ENCODE measurements around the gene INO80. TPM values are rescaled to one million over a fixed set of nuclear protein-coding genes. Genes with fewer than 3 reads are reported as not detected.

Gene INO80
- total and polyA plus RNA-seq, 2 donors (not counting 3 experiments of a cell fraction or from before 2014, with no cell fraction given) = 5.7 to 29.1 TPM

DNA sequence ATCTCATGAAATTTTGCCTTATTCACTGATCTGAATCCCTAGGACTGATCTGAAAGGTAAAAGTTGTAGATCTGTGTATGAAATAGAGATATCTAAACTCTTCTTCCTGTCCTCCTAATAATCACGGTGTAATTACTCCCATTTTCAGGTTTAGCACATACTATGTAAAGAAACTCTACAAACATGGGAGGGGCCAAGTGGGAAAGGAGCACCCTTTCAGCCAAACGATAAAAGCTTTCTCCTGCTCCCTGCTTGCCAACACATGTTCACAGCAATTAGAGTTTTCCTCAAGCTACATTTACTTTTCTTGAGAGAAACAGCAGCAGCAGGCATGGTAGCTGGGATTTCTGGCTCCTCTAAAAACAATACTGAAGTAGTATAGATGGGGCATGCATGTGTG lies 91.2 kb downstream of the INO80 start:
- DNase-seq (ENCODE audit: low read depth, low spot score) (no peak), FAIRE-seq (no peak)
- H2AFZ ChIP-seq (ENCODE audit: low read depth, low read length) = no peak overlapping the region
- peaks cover 0 to 18% of the 10 kb centered on the region in 2 experiments for H3K36me3 ChIP-seq (ENCODE audit: control insufficient read depth in 2 of 2, extremely low read depth in 1 of 2, insufficient read depth in 2 of 2, low read length in 2 of 2)
- no peak overlapping the region for H3K9ac ChIP-seq (replicated peaks; ENCODE audit: extremely low read depth, insufficient read depth, low read length)
- dilution Hi-C loops (cut with MboI; ENCODE audit: extremely low pct_ligation_motif_present, low sequenced_read_pairs) = no loop called here
- no peaks in the 10 kb centered on the region for H3K9me3 ChIP-seq (replicated peaks; ENCODE audit: control insufficient read depth, insufficient read depth, low read length)
- BruUV-seq (replicated peaks) = no TSS peak
- H3K27ac ChIP-seq (ENCODE audit: insufficient read depth, low read depth, low read length) = no peak overlapping the region
- H4K20me1 ChIP-seq (replicated peaks; ENCODE audit: control insufficient read depth, extremely low read depth, insufficient read depth, low read length) = no peaks in the 10 kb centered on the region
- TF ChIP-seq, protein P1, sequence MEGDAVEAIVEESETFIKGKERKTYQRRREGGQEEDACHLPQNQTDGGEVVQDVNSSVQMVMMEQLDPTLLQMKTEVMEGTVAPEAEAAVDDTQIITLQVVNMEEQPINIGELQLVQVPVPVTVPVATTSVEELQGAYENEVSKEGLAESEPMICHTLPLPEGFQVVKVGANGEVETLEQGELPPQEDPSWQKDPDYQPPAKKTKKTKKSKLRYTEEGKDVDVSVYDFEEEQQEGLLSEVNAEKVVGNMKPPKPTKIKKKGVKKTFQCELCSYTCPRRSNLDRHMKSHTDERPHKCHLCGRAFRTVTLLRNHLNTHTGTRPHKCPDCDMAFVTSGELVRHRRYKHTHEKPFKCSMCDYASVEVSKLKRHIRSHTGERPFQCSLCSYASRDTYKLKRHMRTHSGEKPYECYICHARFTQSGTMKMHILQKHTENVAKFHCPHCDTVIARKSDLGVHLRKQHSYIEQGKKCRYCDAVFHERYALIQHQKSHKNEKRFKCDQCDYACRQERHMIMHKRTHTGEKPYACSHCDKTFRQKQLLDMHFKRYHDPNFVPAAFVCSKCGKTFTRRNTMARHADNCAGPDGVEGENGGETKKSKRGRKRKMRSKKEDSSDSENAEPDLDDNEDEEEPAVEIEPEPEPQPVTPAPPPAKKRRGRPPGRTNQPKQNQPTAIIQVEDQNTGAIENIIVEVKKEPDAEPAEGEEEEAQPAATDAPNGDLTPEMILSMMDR (IDR thresholded peaks at IDR 0.05; ENCODE audit: extremely low read depth in 1 of 2, insufficient read depth in 1 of 2, low read depth in 1 of 2, low read length in 2 of 2) = no peak
- TF ChIP-seq, protein P2, sequence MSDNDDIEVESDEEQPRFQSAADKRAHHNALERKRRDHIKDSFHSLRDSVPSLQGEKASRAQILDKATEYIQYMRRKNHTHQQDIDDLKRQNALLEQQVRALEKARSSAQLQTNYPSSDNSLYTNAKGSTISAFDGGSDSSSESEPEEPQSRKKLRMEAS (IDR thresholded peaks at IDR 0.05; ENCODE audit: insufficient read depth, insufficient read length) = no peak
- no peak for TF ChIP-seq GATA2 (IDR thresholded peaks at IDR 0.05; ENCODE audit: insufficient read depth, insufficient read length, low read depth, low read length)
- no peak for TF ChIP-seq POLR2A (IDR thresholded peaks at IDR 0.05; ENCODE audit: low read depth, low read length)
- no peak for TF ChIP-seq FOS (IDR thresholded peaks at IDR 0.05; ENCODE audit: borderline replicate concordance, insufficient read depth, low read length)
- no peak for TF ChIP-seq EZH2 (IDR thresholded peaks at IDR 0.05; ENCODE audit: borderline replicate concordance, low read depth, low read length, severe bottlenecking)
- TF ChIP-seq JUN (IDR thresholded peaks at IDR 0.05; ENCODE audit: borderline replicate concordance, insufficient read depth, insufficient read length, low read depth) = no peak
- no peak for TF ChIP-seq MYC (IDR thresholded peaks at IDR 0.05; ENCODE audit: low read depth, low read length)
- TF ChIP-seq POLR2AphosphoS5 (IDR thresholded peaks at IDR 0.05; ENCODE audit: insufficient read depth, low read depth, low read length) = no peak
- ChIA-PET POLR2A (no interaction called here), CTCF (interaction anchor here (0.8 to 18.2 kb wide), 7 partner anchors 13 to 167 kb away, joined by 3 to 405 read pairs (median 6); no protein-coding TSS in a partner anchor)
- intact Hi-C loops (cut with micrococcal nuclease) = loop anchor here (5.0 kb wide), 2 partner anchors 157 to 168 kb away; no protein-coding TSS in a partner anchor
- H3K4me3 ChIP-seq (replicated peaks in 1 of 3; ENCODE audit: insufficient read depth in 1 of 3, low read depth in 1 of 3, low read length in 3 of 3) = no peak overlapping the region
- no peaks in the 10 kb centered on the region for H3K79me2 ChIP-seq (ENCODE audit: control insufficient read depth, insufficient read depth, low read length)
- H3K4me2 ChIP-seq (ENCODE audit: insufficient read depth, low read length) = no peak overlapping the region
- H3K27me3 ChIP-seq (ENCODE audit: control insufficient read depth in 2 of 2, insufficient read depth in 2 of 2, low read length in 2 of 2) = no peaks in the 10 kb centered on the region
- no peaks in the 10 kb centered on the region for H3K9me1 ChIP-seq (replicated peaks; ENCODE audit: control insufficient read depth, extremely low read depth, insufficient read depth, low read length)
- peaks cover 10% of the 10 kb centered on the region for H3K4me1 ChIP-seq (ENCODE audit: control insufficient read depth, extremely low read depth, insufficient read depth, low read length)

All from endothelial cell of umbilical vein (primary cell).